ENCODE data around the gene ATG9B. TPM values are rescaled to one million over a fixed set of nuclear protein-coding genes. Genes with fewer than 3 reads are reported as not detected.
"Not testable (repeated sequence)": the region's sequence is repeated elsewhere in the genome, so short reads cannot be mapped to it uniquely, and the experiment has no call there.

The ATG9B gene
- total RNA-seq, 1 experiment from 2014 or later, result not detected

- no peak for DNase-seq (ENCODE audit: low read depth)
These were observed 15.7 kb upstream of the ATG9B start for GRCh38 chr7:151039850-151040548.

GRCh38 chr7:151038951-151039849, 14.9 kb upstream of the ATG9B start:
- DNase-seq (ENCODE audit: low read depth), result peak; percentile 99

DNA sequence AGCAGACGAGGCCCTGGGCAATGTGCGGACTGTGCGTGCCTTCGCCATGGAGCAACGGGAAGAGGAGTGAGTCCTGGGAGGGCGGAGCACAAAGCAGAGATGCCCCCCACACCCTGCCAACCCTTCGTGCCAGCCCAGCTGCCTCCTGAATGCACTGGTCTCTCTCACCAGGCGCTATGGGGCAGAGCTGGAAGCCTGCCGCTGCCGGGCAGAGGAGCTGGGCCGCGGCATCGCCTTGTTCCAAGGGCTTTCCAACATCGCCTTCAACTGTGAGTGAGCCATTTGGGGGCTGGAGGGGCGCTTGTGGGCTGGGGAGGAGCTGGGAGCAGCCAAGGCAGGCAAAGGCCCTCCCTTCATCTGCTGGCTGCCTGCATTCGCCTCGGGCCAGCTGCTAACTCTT, 11.6 kb upstream of the ATG9B start:
- DNase-seq (ENCODE audit: low read depth), result no peak

- DNase-seq (ENCODE audit: low read depth), result no peak
These were observed 10.9 kb upstream of the ATG9B start for GRCh38 chr7:151035026-151035717.

DNA sequence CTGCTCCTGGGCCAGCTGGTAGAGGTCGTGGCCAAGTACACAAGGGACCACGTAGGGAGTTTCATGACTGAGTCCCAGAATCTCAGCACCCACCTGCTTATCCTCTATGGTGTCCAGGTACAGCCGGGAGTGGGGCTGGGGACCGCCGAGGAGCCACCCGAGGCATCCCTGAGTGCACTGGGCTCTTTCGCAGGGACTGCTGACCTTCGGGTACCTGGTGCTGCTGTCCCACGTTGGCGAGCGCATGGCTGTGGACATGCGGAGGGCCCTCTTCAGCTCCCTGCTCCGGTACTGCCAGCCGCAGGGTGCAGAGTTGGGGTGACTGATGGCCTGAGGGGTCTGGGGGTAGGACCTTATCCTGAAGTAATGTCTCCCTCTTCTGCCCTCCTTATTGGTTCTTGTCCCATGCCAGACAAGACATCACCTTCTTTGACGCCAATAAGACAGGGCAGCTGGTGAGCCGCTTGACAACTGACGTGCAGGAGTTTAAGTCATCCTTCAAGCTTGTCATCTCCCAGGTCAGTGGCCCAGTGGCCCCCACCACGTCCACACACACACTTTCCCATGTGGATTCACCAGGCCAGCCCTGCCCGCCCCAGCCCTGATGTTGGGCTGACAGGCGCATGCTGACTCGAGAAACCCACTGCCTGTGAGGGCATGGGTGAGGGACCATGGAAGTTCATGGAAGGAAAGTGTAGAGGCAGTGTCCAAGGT, 10.2 kb upstream of the ATG9B start:
- no peak for DNase-seq (ENCODE audit: low read depth)

- no peak for DNase-seq (ENCODE audit: low read depth)
These were observed 9.6 kb upstream of the ATG9B start for GRCh38 chr7:151033864-151034249.

DNA sequence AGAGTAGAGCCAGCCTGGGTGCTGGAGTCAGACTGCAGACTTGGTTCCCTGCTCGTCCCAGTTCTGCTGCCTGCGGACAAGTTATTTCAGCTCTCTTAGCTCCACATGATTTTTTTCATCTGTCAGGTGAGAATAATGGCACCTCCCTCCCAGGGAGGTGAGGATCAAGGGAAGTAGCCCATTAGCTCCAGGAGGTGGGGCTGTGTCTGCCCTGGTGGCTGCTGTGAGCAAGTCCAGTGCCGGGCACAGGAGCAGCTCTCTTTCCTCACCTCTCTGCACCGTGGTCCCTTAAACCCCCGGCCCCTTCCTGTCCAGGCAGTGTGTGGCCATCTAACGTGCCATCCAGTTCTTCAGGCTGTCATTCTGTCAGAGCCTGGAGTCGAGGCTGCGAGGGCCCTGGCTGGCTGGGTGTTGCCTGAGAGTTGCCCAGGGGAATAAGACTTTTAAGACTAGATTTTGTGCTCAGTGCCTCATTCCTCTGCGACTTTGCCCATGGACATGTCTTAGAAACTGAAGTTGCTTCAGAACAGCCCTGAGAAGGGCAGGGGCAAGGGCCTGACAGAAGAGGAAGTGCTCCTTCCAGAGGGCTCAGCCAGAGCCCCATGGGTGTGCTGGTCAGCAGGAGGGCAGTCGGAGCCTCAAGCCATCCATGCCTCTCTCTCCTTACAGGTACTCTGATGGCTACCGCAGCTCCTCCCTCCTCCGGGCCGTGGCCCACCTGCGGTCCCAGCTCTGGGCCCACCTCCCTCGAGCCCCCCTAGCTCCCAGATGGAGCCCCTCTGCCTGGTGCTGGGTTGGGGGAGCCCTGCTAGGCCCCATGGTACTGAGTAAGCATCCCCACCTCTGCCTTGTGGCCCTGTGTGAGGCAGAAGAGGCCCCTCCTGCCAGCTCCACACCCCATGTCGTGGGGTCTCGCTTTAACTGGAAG, 8.9 kb upstream of the ATG9B start:
- DNase-seq (ENCODE audit: low read depth), result no peak

GRCh38 chr7:151031011-151031410, 6.7 kb upstream of the ATG9B start:
- no peak for DNase-seq (ENCODE audit: low read depth)

GRCh38 chr7:151028948-151029501, 4.7 kb upstream of the ATG9B start:
- no peak for DNase-seq (ENCODE audit: low read depth)

DNA sequence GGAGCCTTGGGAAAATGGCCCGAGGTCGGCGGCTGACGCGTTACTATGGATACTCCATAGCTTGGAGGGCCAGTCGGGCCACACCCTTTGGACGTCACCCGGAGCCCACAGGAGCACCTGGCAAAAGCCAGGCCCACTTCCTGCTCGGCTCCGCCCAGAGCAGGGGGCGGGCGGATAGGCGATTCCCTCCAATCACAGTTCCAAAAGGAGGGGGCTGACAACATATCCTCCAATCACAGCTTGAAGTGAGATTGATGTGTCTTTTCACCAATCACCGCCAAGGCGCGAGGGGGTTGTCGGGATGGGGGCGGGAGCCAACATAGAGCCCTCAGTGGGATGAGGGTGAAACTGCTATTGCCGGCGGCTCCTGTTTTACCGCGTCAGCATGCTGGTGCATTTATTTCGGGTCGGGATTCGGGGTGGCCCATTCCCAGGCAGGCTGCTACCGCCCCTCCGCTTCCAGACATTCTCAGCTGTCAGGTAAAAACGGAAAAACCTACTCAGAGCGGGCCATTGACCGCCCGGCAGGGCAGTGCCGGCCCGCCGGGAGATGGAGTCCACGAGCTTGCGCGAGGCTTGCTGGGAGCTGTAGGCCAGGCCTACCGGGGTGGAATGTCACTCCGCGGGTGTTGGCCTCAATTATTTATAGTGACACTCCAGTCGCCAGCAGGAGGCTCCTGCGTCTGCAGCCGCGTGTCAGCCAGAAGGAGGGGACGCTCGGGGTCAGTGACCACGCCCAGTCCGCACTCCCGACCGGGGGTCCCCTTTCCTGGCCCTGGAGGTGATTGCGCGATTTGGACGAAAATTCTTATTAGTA, 4.0 kb upstream of the ATG9B start, which contains the start of gene ABCB8:
TSS of gene ABCB8 (plus strand) at position 320 of the 817 bp plus-strand sequence. CDS start at position 386, 66 bp downstream.
- DNase-seq (ENCODE audit: low read depth), result peak; percentile 100

- DNase-seq (ENCODE audit: low read depth), result not testable (repeated sequence)
These were observed 3.4 kb upstream of the ATG9B start for GRCh38 chr7:151027728-151028130.

GRCh38 chr7:151026771-151027727, 2.8 kb upstream of the ATG9B start:
- DNase-seq (ENCODE audit: low read depth), result not testable (repeated sequence)

DNA sequence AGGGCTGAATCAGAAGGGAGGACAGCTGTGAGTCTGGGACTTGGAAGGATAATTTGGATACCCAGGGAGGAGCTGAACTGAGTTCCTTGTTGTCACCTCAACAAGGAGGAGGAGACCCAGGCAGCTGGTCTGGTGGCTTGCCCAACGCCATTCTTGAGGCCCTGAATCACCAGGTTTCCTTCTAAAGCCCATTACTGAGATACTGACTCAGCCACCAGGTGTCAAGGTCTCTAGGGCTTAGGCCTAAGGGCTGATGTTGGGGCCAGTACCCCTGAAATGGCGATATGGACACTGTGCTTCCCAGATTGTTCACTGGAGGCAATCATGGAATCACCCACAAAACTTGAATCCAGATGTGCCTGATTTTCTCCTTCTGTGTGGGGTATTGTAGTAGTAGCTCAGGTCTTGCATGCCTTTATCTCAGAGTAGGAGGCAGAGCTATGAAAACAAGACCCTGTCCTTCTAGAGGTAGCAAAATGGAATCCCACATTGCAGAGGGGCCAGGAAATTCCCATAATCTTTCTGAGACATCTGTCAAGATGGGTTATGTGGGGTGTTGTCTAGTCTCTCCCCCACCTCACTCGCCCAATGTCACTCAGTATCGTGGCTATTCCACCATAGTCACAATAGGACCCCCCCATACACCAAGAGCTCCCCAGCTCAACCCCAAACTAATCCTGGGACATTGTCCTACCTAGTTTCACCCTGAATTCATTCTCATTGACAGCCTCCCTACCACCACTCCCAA, 1.8 kb upstream of the ATG9B start:
- DNase-seq (ENCODE audit: low read depth), result peak; percentile 69

DNA sequence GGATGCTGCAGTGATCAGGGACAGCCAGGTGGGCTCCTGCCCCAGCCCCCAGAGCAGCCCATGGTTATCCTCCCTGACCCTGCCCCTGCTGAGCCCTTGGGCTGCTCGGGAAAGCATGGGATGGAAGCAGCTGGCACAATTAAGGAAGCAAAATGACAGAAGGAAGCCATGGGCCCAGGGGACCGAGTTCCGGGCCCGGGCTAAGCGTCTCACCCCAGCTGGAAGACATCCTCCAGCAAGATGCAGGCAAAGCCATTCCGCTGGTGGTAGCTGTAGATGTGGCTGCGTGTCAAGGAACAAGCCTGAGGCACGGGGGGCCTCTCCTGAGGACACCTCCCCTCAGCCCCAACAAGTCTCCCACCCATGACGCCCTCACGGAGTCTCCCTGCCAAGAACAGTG, 1.1 kb downstream of the ATG9B start:
- no peak for DNase-seq (ENCODE audit: low read depth)

GRCh38 chr7:151020231-151020630, 4.1 kb downstream of the ATG9B start:
- no peak for DNase-seq (ENCODE audit: low read depth)

GRCh38 chr7:151019130-151019447, 5.2 kb downstream of the ATG9B start:
- no peak for DNase-seq (ENCODE audit: low read depth)

DNA sequence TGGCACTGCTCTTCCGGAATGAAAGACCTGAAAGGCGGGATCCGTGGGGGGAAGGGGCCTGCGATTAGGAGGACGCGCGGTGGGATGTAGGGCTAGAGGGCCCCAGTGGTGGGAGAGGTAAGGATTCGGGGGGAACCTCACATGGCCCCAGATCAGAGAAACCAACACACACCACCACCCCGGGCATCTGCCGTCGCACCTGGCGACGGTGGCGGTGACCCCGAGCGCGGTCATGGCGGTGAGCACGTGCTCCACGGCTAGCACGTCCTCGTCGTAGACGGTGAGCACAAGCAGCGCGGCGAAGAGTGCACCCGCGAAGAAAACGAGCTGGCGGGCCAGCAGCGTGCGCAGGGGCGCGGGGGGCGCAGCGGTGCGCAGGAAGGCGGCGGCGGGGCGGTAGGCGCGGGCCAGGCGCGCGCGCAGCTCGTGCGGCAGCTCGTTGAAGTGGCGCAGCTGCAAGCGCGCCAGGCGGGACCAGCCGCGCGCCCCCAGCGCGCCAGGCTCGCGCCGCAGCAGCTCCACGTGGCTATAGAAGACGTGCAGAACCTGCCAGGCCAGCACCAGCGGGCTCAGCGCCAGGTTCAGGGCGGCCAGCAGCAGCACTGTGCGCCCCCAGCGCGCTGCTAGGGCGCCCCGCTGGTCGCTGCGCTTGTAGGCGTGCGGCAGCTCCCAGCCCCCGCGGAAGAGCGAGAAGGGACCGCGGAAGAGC, 5.7 kb downstream of the ATG9B start:
- DNase-seq (ENCODE audit: low read depth), result peak; percentile 52
